Hematopoietic multipotent progenitor cell treated with erythropoietin and hydrocortisone succinate and interleukin-3 and kit ligand, for 15 days (in vitro differentiated cells): Measurements from ENCODE around the gene SSC4D.

Experiments
- DNase-seq: peaks from one replicate; pipeline ENCODE4 v3.0.0-alpha.2; 2015; ENCODE audit warnings: low spot score

The SSC4D gene

GRCh38 chr7:76354516-76354915 is 55.0 kb downstream of the SSC4D start:
- no peak for DNase-seq

GRCh38 chr7:76353744-76354143 is 55.8 kb downstream of the SSC4D start:
- DNase-seq: no peak

- no peak for DNase-seq
Observed at GRCh38 chr7:76352193-76352592, 57.3 kb downstream of the SSC4D start.

GRCh38 chr7:76351372-76351771 is 58.1 kb downstream of the SSC4D start:
- no peak for DNase-seq

GRCh38 chr7:76349313-76349885 is 60.1 kb downstream of the SSC4D start:
- no peak for DNase-seq

GRCh38 chr7:76347710-76348109 is 61.8 kb downstream of the SSC4D start:
- DNase-seq: no peak

- no peak for DNase-seq
Observed at GRCh38 chr7:76346778-76347177, 62.7 kb downstream of the SSC4D start.

- DNase-seq: no peak
Observed at GRCh38 chr7:76346097-76346496, 63.4 kb downstream of the SSC4D start.

GRCh38 chr7:76343931-76344321 is 65.6 kb downstream of the SSC4D start:
- no peak for DNase-seq

GRCh38 chr7:76343294-76343930 is 66.1 kb downstream of the SSC4D start:
- DNase-seq: no peak

GRCh38 chr7:76342222-76342621 is 67.3 kb downstream of the SSC4D start:
- no peak for DNase-seq

GRCh38 chr7:76340617-76341131 is 68.8 kb downstream of the SSC4D start:
- DNase-seq: peak; percentile 37
